Right renal pelvis (tissue), 4 donors: ENCODE measurements around the gene HBZ. TPM values are rescaled to one million over a fixed set of nuclear protein-coding genes. Genes with fewer than 3 reads are reported as not detected.
"Not testable (repeated sequence)": the region's sequence is repeated elsewhere in the genome, so short reads cannot be mapped to it uniquely, and the experiment has no call there.

Source experiments
- DNase-seq, 4 donors: peaks; one replicate each; pipeline ENCODE4 v3.0.0-alpha.2; 2013; ENCODE audit warnings: low read depth in 4 of 4, low spot score in 3 of 4, missing footprints in 1 of 4
- polyA plus RNA-seq, 4 donors: library from polyadenylated mRNA; unstranded; fragments of 120-200 nt; gene quantifications; one replicate each; pipeline ENCODE4 v1.2.1, GENCODE V29; 2013; ENCODE audit not compliant: insufficient read length in 4 of 4

Gene HBZ
- polyA plus RNA-seq, 4 donors, result 0.37 to 4.2 (median 1.7) TPM

GRCh38 chr16:164134-164823 lies 11.8 kb downstream of the HBZ start:
- not testable (repeated sequence) for DNase-seq

GRCh38 chr16:164827-165538 lies 12.5 kb downstream of the HBZ start:
- DNase-seq, result no peak

GRCh38 chr16:165539-166374 lies 13.3 kb downstream of the HBZ start, which contains the start of gene HBM:
Gene HBM, plus strand, starts transcription at chr16:165978. Its CDS starts 20 bp downstream, at chr16:165998.
- DNase-seq, result no peak

GRCh38 chr16:166375-167121 lies 14.1 kb downstream of the HBZ start:
- no peak for DNase-seq

- DNase-seq, result no peak
Observed at GRCh38 chr16:167122-167690, 14.8 kb downstream of the HBZ start.

- no peak for DNase-seq
Observed at GRCh38 chr16:168424-168823, 16.0 kb downstream of the HBZ start.

- DNase-seq, result no peak
Observed at GRCh38 chr16:169014-169413, 16.6 kb downstream of the HBZ start.

- not testable (repeated sequence) for DNase-seq
Observed at GRCh38 chr16:170088-170507, 17.7 kb downstream of the HBZ start.

GRCh38 chr16:170788-171187 lies 18.3 kb downstream of the HBZ start:
- no peak for DNase-seq

- DNase-seq, result not testable (repeated sequence)
Observed at GRCh38 chr16:172374-172941, 20.0 kb downstream of the HBZ start, which contains the start of gene HBA2. Gene HBA2, plus strand, starts transcription at chr16:172876. Its CDS starts 37 bp downstream, at chr16:172913.

- DNase-seq, result not testable (repeated sequence)
Observed at GRCh38 chr16:173211-173854, 20.9 kb downstream of the HBZ start.

- not testable (repeated sequence) for DNase-seq
Observed at GRCh38 chr16:173928-174769, 21.7 kb downstream of the HBZ start.

- no peak for DNase-seq
Observed at GRCh38 chr16:175011-175949, 22.8 kb downstream of the HBZ start.

- DNase-seq, result not testable (repeated sequence)
Observed at GRCh38 chr16:176006-176405, 23.6 kb downstream of the HBZ start.

GRCh38 chr16:176477-177382 lies 24.3 kb downstream of the HBZ start, which contains the start of gene HBA1:
Gene HBA1, plus strand, starts transcription at chr16:176680. Its CDS starts 37 bp downstream, at chr16:176717.
- DNase-seq, result not testable (repeated sequence)

GRCh38 chr16:177394-177822 lies 25.0 kb downstream of the HBZ start:
- no peak for DNase-seq
